Activated naive CD4-positive, alpha-beta T cell (primary cell): Measurements from ENCODE around the gene PLCH1.

Experiments used
- DNase-seq, 4 experiments: peaks; one replicate each; lab custom pipeline; 2025; lab: John Stamatoyannopoulos, UW

PLCH1 gene

GRCh38 chr3:155377847-155378246, 367.0 kb downstream of the PLCH1 start:
- DNase-seq = no peak

GRCh38 chr3:155377071-155377470, 367.8 kb downstream of the PLCH1 start:
- DNase-seq = no peak

DNA sequence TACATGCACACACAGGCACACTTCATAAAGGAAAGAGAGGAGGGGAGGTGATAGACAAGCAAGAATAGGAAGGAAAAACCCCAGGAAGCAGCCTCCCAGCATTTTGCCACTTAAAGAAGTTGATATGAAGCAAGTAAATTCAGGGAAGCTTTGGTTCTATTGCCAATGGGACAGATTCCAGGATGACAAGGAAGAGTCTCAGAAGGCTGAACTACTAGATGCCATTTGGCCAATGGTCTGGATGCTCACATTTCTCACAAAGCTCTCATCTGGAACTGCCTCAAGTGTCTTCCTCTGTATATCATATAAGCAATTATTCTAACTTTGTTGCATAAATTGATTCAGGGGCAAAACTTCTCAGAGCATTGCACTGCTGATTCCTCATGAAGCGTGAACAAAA, 372.6 kb downstream of the PLCH1 start:
- DNase-seq = no peak

DNA sequence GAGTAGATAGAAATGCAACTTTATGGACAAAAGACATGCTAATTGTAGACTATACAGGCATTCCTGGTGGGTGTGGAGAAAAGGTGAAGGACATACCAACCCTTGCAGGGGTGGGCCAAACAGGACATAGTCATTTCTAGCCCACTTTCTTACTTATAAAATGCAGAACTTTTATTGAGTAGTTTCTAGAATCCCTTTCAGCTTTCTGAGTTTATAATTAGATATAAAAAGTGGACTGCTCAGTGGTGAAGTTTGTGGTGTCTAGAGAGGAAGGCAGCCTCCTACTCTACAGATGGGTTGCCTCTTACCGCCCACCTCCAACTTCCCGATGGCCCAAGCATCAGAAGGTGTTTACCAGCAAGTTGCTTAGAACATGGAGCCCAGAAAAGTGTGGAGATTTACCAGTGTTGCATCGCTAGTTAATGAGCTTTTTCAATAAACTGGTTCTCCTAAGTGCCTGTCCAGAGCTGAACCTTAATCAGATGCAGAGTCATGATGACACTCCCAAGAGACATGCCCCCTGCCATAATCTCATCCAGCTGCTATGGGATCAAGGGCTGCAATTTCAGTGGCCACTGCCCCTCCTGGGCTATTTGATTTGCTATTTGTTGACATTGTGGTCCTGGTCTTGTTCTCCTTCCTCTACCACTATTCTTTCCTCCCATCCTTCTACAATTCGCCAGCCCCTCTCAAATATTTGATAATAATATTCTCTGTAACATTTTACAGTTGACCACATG, 373.9 kb downstream of the PLCH1 start:
- no peak for DNase-seq

DNA sequence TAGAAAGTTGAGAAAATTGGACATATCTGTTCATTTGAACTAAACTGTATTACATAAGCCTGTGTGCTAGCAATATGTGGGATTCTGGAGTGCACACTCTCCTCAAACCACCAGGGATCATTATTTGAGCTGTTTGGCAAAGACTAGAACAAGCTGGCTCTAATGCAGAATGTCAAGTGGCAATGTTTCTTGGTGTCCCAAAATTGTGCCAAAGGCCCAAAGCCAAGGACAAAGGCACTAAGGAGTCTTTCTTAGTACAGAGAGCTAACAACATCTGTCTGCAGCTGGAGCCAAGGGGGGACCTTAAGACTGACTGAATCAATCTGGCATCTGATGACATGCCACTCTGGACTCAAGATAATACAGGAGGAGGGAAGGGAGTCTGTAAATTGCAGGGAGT, 374.7 kb downstream of the PLCH1 start:
- DNase-seq = no peak

- DNase-seq = no peak
These were observed 375.1 kb downstream of the PLCH1 start for GRCh38 chr3:155369735-155370134.

GRCh38 chr3:155369244-155369643, 375.6 kb downstream of the PLCH1 start:
- no peak for DNase-seq

DNA sequence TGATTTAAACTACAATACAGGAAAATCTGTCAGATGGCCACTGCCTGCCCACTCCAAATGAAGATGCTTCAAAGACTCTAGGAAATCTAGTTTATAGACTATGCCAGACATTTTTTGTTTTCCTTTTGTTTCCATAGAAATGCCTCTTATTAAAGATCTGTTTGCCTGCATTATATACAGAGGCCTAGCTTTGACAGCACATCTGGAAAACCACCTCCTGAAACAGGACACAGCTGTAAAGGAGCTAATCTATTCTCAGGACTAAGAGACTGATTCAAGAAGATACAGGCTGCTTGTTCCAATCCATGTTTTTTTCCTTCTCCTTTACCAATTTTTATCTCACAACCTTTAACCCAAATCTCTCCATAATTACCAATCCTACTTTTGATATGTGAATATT, 376.1 kb downstream of the PLCH1 start:
- no peak for DNase-seq

- no peak for DNase-seq
These were observed 377.4 kb downstream of the PLCH1 start for GRCh38 chr3:155367506-155367905.

GRCh38 chr3:155365178-155365783, 379.6 kb downstream of the PLCH1 start:
- DNase-seq = no peak

GRCh38 chr3:155364492-155364891, 380.4 kb downstream of the PLCH1 start:
- DNase-seq = no peak

GRCh38 chr3:155363690-155364070, 381.2 kb downstream of the PLCH1 start:
- no peak for DNase-seq

- DNase-seq = no peak
These were observed 381.8 kb downstream of the PLCH1 start for GRCh38 chr3:155362808-155363689.

- DNase-seq = no peak
These were observed 384.6 kb downstream of the PLCH1 start for GRCh38 chr3:155360281-155360680.

GRCh38 chr3:155356594-155357370, 388.1 kb downstream of the PLCH1 start:
- no peak for DNase-seq

- DNase-seq = no peak
These were observed 390.2 kb downstream of the PLCH1 start for GRCh38 chr3:155354658-155355057.

DNA sequence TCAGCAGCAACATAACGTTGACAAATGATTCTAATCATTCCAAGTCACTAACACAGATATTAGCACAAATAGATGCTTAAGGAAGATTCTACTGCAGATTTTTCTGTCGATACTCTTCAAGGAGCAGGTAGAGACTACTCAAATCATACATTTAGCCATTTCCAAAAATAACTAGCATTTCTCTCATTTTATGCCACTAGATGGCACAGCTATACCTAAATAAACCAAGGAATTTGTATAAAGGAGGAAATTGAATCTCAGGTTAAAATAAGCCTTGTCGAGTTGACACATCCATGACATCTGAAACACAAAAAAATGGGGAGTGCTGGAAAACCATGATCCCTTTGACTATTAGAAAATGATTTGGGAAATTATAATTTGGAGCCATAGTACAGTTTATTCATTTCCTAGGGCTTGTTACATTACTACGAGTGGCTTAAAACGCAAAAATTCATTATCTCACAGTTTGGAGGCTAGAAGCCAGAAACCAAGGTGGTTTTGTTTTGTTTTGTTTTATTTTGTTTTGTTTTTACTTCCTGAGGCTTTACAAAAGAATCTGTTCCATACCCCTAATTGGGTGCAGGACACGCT, 391.9 kb downstream of the PLCH1 start:
- DNase-seq = no peak

DNA sequence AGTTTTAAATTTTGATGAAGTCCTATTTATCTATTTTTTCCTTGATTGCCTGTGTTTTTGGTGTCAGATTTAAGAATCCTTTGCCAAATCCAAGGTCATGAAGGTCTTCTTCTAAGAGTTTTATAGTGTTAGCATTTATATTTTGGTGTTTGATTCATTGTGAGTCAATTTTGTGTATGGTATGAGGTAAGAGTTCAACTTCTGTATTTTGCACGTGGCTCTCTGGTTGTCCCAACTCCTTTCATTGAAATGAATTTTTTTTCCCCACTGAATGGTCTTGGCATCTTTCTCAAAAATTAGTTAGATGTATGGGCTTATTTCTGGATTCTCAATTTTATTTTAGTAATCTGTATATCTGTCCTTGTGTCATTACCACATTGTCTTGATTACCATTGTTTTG, 394.3 kb downstream of the PLCH1 start:
- DNase-seq = no peak

DNA sequence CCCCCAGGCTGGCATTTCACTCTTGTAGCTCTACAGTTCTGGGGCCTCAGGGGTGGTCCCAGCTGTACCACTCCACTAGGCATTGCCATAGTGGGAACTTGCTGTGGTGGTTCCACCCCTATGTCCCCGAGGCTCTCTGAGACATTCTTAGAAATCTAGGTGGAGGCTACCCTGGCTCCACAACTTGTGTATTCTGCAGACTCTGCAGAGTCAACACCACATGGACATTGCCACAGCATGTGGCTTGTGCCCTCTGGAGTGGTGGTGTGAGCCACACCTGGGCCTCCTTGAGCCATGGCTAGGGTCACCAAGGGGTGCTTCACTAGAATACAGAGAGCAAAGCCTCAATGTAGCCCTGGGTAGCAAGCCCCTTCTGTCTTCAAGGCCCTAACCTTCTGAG, 397.0 kb downstream of the PLCH1 start:
- DNase-seq = no peak

- DNase-seq = no peak
These were observed 402.5 kb downstream of the PLCH1 start for GRCh38 chr3:155342344-155342743.

- DNase-seq = no peak
These were observed 405.8 kb downstream of the PLCH1 start for GRCh38 chr3:155339052-155339451.
